B cell (primary cell): ENCODE data around the gene CENPF.

Source experiments
- EZH2 ChIP-seq: IDR thresholded peaks from 2 replicates; pipeline ENCODE4 v1.6.1; 2012; ENCODE audit warnings: borderline replicate concordance, low read depth, mild to moderate bottlenecking, moderate library complexity, low read length; ENCODE audit not compliant: insufficient read depth, poor library complexity, severe bottlenecking
- TF ChIP-seq, protein P1 (sequence below): fragments of 200-600 bp; IDR thresholded peaks from one replicate; pipeline ENCODE4 v1.8.0; 2022; ENCODE audit warnings: antibody characterized with exemption, mild to moderate bottlenecking

GRCh38 chr1:214573386-214574318 lies 29.3 kb upstream of the CENPF start:
- TF ChIP-seq, protein P1, sequence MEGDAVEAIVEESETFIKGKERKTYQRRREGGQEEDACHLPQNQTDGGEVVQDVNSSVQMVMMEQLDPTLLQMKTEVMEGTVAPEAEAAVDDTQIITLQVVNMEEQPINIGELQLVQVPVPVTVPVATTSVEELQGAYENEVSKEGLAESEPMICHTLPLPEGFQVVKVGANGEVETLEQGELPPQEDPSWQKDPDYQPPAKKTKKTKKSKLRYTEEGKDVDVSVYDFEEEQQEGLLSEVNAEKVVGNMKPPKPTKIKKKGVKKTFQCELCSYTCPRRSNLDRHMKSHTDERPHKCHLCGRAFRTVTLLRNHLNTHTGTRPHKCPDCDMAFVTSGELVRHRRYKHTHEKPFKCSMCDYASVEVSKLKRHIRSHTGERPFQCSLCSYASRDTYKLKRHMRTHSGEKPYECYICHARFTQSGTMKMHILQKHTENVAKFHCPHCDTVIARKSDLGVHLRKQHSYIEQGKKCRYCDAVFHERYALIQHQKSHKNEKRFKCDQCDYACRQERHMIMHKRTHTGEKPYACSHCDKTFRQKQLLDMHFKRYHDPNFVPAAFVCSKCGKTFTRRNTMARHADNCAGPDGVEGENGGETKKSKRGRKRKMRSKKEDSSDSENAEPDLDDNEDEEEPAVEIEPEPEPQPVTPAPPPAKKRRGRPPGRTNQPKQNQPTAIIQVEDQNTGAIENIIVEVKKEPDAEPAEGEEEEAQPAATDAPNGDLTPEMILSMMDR = no peak
- TF ChIP-seq EZH2 = no peak
